Stimulated activated CD4-positive, alpha-beta T cell treated with anti-CD3 and anti-CD28 coated beads, TNF-alpha, amount 100 ng/mL, for 48 hours (primary cell): ENCODE results near the gene TAL1.
"Not testable (repeated sequence)": the region's sequence is repeated elsewhere in the genome, so short reads cannot be mapped to it uniquely, and the experiment has no call there.

Experiments used
- DNase-seq, 3 donors: peaks; one replicate each; pipeline ENCODE4 v3.0.0-alpha.2; 2020; ENCODE audit warnings: low read depth in 3 of 3

TAL1 gene

GRCh38 chr1:47232187-47232874 is at the start of gene TAL1:
TSS of gene TAL1 (minus strand) at chr1:47232225. CDS start at chr1:47225888, 6,337 bp downstream.
- no peak for DNase-seq

- DNase-seq, result no peak
Measured at GRCh38 chr1:47280142-47280541, 48.1 kb upstream of the TAL1 start.

GRCh38 chr1:47276850-47277249 is 44.8 kb upstream of the TAL1 start:
- DNase-seq, result no peak

GRCh38 chr1:47275811-47276210 is 43.8 kb upstream of the TAL1 start:
- DNase-seq, result not testable (repeated sequence)

- DNase-seq, result not testable (repeated sequence)
Measured at GRCh38 chr1:47265529-47265928, 33.5 kb upstream of the TAL1 start.

GRCh38 chr1:47262787-47263413 is 30.9 kb upstream of the TAL1 start:
- DNase-seq, result peak in 1 of 3 donors; percentile 27

GRCh38 chr1:47257224-47257623 is 25.2 kb upstream of the TAL1 start:
- DNase-seq, result no peak

GRCh38 chr1:47252795-47253194 is 20.8 kb upstream of the TAL1 start:
- no peak for DNase-seq

- DNase-seq, result no peak
Measured at GRCh38 chr1:47252369-47252768, 20.3 kb upstream of the TAL1 start.

- no peak for DNase-seq
Measured at GRCh38 chr1:47249755-47250154, 17.7 kb upstream of the TAL1 start.

- no peak for DNase-seq
Measured at GRCh38 chr1:47244339-47244862, 12.4 kb upstream of the TAL1 start.

- DNase-seq, result no peak
Measured at GRCh38 chr1:47243910-47244309, 11.9 kb upstream of the TAL1 start.

GRCh38 chr1:47241114-47242113 is 9.4 kb upstream of the TAL1 start:
- DNase-seq, result no peak

- no peak for DNase-seq
Measured at GRCh38 chr1:47238935-47239592, 7.0 kb upstream of the TAL1 start.

- DNase-seq, result no peak
Measured at GRCh38 chr1:47235806-47236205, 3.8 kb upstream of the TAL1 start.

- no peak for DNase-seq
Measured at GRCh38 chr1:47235241-47235681, 3.2 kb upstream of the TAL1 start.

- DNase-seq, result no peak
Measured at GRCh38 chr1:47233186-47233585, 1.2 kb upstream of the TAL1 start.

- DNase-seq, result no peak
Measured at GRCh38 chr1:47231301-47232186, 481 bp downstream of the TAL1 start.

GRCh38 chr1:47230692-47231300 is 1.2 kb downstream of the TAL1 start:
- DNase-seq, result no peak
